UCSD-AML1 (cell line): ENCODE measurements around the gene SPECC1L.

Experiments
- DNase-seq: peaks from one replicate; lab custom pipeline; 2025; ENCODE audit not compliant: unreplicated experiment; lab: John Stamatoyannopoulos, UW

SPECC1L gene

DNA sequence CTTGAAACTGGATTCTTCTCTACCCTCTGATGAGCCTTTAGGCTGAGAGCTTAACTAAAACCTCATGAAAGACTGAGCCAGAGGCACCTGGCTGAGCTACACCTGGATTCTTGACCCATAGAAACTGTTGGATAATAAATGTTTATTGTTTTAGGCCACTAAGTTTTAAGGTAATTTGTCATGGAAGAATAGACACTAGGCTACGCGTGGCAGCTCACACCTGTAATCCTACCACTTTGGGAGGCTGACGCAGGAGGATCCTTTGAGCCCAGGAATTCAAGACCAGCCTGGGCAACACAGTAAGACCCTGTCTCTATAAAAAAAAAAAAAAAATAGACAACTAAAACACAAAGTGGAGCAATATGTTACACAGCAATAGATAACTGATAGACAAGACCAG is 195.3 kb downstream of the SPECC1L start:
- no peak for DNase-seq

DNA sequence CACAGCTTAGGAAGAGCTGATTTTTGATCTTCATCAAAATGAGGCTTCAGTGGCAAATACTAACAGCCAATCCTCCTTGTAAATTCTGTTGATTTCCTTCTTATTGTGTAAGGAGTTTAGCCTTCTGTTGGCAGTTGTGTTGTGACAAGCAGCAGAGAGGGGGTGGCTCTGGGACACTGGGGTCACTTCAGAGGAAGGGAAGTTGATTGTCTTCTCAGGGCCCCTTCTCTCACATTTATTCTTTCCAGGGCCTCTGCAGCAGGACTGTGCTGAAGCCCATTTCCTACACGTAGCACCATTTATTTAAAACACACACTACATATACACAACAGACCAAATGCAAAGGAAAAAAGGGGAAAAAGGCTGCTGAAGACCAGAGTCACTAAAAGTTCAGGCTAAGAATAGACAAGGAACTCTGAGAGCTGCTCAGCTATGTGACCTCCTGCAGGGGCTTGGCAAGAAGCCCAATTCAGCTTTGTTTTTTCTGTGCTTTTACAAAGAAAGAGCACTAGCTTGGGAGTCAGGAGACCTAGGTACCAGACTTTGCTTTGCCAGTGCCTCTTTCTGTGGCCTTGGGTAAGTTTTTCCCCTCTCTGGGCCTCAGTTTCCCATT is 196.2 kb downstream of the SPECC1L start:
- no peak for DNase-seq

DNA sequence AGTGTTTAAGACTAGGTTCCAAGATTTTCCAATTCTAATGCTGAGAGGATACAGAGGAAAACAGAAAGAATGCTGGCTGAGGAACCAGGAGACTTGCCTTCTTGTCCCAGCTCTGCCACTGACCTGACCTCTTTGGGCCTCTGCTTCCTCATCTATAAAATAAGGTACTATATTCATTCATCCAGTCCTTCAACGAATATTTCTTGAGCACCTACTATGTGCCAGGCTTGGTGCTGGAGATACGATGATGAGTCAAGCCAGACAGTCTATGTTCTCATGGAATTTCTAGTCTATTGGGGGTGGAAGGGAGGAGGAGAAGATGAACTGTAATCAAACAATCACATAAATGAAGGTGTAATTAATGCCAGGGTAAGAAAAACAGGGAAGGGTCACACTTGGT is 196.7 kb downstream of the SPECC1L start:
- DNase-seq = no peak
